Activated CD4-positive, CD25-positive, alpha-beta regulatory T cell treated with anti-CD3 and anti-CD28 coated beads, Interleukin-2, amount 50 U/mL, for 16 hours (primary cell): Measurements from ENCODE around the gene EOGT.

ENCODE experiments used
- DNase-seq: peaks from one replicate; pipeline ENCODE4 v3.0.0-alpha.2; 2020; ENCODE audit warnings: low read depth, low spot score

The EOGT gene

DNA sequence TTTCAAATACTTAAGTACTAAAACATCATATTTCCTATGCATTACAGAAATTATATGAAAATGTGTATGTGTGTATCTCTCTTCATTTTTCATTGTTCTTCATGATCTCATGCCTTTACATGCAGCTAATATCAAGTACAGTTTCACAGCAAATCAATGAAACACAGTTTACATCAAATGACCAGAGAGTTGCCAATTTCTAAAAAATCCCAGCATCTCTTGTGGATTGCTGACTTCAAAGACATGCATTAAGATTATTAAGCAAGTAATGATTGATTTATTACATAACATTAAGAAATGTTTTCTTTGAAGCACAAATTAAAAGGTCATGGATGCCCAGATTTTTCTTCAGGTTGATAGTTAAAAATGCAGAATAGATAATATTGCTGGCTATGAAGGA is 50.1 kb downstream of the EOGT start:
- no peak for DNase-seq

DNA sequence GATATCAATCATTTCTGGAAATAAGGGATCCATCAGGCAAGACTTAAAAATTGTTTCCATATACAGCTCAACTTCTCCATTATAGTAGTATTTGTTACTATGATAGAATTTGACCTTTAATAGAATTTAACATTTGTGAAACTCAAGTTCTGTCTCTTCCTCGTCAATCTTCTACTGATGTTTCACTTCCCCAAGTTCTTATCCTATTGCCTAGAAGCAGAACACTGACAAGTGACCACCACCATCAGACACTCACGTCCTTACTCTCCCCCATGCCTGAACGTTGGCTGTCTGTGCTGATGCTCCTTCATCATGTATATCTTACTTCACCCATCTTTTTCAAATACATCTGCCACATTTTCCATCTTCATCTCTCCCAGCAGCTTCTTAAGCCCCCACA is 54.6 kb downstream of the EOGT start:
- DNase-seq, result no peak

DNA sequence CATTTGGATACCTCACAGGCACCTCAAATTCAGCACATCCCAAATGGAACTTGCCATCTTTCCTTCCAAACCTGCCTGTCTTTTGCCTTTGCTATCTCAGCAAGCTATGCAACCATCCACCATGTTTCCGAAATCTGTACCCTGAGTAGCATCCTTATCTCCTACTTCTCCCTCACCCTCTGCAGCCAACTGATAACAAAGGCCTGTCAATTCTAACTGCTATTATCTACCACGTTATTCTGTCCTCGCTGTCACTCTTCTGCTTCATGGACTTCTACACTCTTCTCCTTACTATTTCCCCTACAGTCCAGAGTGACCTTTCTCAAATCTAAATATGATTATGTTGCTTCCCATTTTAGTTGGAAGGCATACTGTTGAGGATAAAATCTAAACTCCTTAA is 55.6 kb downstream of the EOGT start:
- DNase-seq, result no peak

DNA sequence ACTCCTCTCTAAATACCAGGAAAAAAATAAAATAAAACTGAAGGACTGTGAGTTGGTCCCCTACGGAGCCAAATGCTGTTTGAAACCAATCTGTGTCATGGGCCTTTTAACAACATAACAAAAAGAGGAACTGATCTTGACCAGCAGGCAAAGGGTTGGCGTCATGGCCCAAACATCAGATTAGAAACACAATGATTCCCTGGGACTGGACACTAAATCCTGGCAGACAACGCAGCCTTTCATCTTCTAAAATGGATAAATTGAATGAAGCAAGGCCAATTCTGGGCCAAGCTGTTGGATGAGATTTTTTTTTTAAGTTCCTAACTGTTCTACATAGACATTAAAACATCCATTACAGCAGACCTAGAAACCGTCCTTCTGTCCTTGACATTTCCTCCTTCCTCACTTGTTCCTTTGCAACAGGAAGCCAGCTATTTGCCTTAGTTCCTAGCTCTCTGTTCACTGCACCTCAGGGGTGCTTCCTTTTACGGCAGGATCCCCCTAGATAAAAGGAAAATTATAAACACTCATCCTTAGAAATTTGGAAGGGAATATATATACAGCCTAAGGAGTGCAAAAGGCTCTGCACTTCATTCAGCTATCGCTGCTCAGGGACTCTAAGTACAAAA is 59.6 kb downstream of the EOGT start:
- DNase-seq, result no peak

DNA sequence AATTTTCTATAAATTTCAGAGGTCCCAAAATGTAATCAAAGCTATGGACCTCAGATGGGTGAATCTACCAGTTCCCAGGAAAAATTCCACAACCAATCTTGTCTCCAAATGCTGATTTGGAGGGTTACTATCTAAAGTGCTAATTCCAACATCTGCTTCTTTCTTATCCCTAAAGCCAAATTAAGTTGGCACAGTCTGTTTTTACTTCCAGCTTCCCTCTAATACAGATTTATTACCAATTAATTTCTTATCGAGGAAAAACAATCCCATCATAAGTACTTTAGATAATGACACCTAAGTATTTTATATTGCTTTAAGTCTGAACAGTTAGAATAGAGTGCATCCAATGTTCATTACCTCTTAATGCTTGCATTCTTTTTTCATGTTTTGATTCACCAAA is 68.3 kb downstream of the EOGT start:
- no peak for DNase-seq

- no peak for DNase-seq
Measured at GRCh38 chr3:68943753-68944500, 69.6 kb downstream of the EOGT start.

GRCh38 chr3:68941055-68941454 is 72.4 kb downstream of the EOGT start:
- DNase-seq, result no peak

- DNase-seq, result no peak
Measured at GRCh38 chr3:68936856-68937255, 76.6 kb downstream of the EOGT start.

DNA sequence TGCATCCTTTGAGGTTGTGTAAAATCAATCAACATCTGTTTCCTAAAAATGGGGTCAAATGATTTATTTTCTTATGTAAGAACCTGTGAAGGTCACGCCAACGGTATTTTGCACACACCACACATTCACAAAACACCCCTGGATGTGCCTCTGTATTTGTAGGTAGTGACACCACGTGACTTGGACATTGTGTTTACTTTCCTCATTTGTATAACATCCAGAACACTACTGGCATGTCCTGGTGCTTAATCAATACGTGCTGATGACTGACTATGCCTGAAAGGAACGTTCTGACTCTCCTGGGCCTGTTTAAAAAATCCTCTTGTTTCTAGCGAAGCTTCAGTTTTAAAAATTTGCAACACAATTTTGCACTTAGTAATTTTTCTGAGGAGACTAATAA is 77.7 kb downstream of the EOGT start:
- no peak for DNase-seq

DNA sequence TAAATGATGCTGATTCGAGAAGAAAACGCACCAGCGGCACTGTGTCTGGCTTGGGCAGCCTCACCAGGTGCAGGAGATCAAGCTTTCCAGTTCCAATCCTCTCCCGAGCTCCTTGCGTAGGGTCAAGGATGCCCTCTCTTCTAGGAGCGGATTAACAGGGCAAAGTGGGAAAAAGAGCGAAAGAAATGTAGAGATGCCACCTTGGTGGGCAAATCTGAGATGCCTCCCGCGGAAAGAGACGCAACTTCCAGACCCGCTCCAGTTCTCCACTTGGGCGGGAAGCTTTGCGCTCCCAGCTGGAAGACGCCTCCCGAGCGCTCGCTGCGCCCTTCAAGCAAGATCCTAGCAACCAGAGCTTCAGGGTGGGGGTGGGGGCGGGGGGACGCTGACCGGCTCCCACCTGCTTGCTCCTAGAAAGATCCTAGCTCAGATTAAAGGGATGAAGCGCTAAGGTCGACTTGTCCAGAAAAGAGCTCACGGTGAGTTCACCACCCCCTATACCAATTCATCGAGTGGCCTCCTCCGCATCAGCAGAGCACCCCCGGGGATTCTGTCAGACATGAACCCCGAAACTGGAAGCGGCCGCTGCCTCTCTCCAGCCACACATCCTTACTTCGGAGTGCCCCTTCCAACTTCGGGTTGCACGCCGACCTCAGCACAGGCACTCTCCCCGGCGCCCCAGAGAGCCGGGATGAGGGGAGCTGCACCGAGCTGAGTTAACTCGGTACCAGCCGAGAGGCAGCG is 81.9 kb downstream of the EOGT start:
- DNase-seq, result no peak
